Right lobe of liver (tissue), 4 donors: ENCODE results near the gene SYT15.

Source experiments
- CTCF ChIP-seq, 4 donors: fragments of 200-600 bp in 3 of 4; fragments of 450-650 bp in 1 of 4; IDR thresholded peaks; one replicate each; pipeline versions ENCODE4 v1.5.1 to v1.8.0; 2016 to 2022; ENCODE audit warnings: antibody characterized with exemption in 4 of 4, mild to moderate bottlenecking in 2 of 4
- POLR2A ChIP-seq: fragments of 450-650 bp; IDR thresholded peaks from one replicate; pipeline ENCODE4 v1.6.1; 2017; ENCODE audit warnings: antibody characterized with exemption, mild to moderate bottlenecking
- donor health status: DM: no; HTN: no; CAD: no.
- donor health status: DM: no; HTN: no; CAD: no.
- donor health status: DM: no; HTN: yes; CAD: no.

DNA sequence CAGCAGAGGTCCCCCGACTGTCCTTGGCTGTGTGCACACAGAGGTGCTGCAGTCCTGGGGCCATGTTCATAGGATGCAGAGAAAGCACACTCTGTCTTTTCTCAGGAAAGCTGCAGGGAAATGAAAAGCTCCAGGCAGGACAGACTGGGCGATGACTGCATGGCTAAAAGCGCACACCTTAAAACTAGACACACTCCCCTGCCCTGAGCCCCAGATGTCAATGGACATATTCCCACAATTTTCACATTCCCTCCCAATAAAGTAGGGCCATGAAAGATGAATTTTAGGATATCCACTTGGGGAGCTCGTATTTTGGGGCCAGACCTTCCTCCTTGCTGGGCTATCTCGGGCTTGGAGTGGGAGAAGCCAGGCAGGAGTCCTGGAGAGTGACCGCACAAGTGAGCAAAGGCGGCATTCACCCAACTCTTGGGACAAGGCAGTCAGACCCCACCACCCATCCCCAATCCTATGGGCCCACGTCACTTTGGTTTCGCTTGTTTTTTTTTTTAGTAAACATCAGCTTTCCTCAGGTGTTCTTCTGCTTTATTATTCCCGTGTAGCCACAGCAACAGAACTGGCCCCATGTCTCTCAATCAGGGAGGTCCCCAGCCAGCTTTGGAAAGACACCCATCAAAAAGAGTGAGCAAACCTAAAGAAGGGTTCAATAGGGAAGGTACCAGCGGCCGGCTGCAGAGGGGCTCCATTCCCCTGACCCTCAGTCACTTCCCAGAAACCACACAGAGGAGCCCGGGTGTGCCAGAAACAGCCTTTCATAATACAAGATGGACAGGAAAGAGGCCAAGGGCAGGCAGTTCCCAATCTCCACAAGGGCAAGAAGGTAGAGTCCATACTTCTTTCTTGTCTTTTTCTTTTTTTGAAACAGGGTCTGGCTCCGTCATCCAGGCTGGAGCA is 35.2 kb upstream of the SYT15 start:
- TF ChIP-seq CTCF (IDR thresholded peaks at IDR 0.05): no peak
- no peak for TF ChIP-seq POLR2A
